Peyer's patch (tissue), 4 donors: Measurements from ENCODE around the gene NACC2. TPM values are rescaled to one million over a fixed set of nuclear protein-coding genes. Genes with fewer than 3 reads are reported as not detected.

ENCODE experiments used
- DNase-seq, 3 donors: peaks; one replicate each; pipeline ENCODE4 v3.0.0-alpha.2; 2017 to 2019
- H3K27ac ChIP-seq, 4 donors: fragments of 200-600 bp; sonication (generic); one replicate each; pipeline ENCODE4 v1.5.1; 2016 to 2019
- H3K27me3 ChIP-seq, 2 donors: fragments of 200-600 bp; sonication (generic); one replicate each; pipeline ENCODE4 v1.5.1; 2019
- H3K36me3 ChIP-seq, 3 donors: fragments of 200-600 bp; sonication (generic); one replicate each; pipeline ENCODE4 v1.5.1; 2016 to 2019
- H3K4me1 ChIP-seq, 4 donors: fragments of 200-600 bp; sonication (generic); one replicate each; pipeline ENCODE4 v1.5.1; 2016 to 2019
- H3K4me3 ChIP-seq, 4 donors: fragments of 200-600 bp; sonication (generic); 1 replicate in 3 of 4; 2 replicates in 1 of 4; pipeline ENCODE4 v1.5.1; 2016 to 2019; ENCODE audit warnings: mild to moderate bottlenecking in 1 of 4
- H3K9me3 ChIP-seq, 4 donors: fragments of 200-600 bp; sonication (generic); one replicate each; pipeline ENCODE4 v1.5.1; 2016 to 2019; ENCODE audit warnings: mild to moderate bottlenecking in 1 of 4
- POLR2A ChIP-seq, 2 donors: fragments of 450-650 bp; IDR thresholded peaks; one replicate each; pipeline ENCODE4 v1.5.1; 2017; ENCODE audit warnings: antibody characterized with exemption in 2 of 2, mild to moderate bottlenecking in 2 of 2, moderate library complexity in 2 of 2
- total RNA-seq, 4 donors: library from RNA; depleted of rRNA; stranded (reverse); fragments of >200 nt; gene quantifications; one replicate each; pipeline ENCODE4 v1.1.0, GENCODE V29; 2016
- TF ChIP-seq, protein P1 (sequence below), 6 experiments: fragments of 450-650 bp in 4 of 6; fragments of 200-600 bp in 2 of 6; sonication (generic) in 1 of 6; IDR thresholded peaks; one replicate each; pipeline ENCODE4 v1.5.1; 2017 to 2019; ENCODE audit warnings: antibody characterized with exemption in 6 of 6, mild to moderate bottlenecking in 3 of 6, moderate library complexity in 1 of 6

Gene NACC2
- total RNA-seq, 4 donors from 2014 or later = 8.3 to 24.3 (median 23.1) TPM

DNA sequence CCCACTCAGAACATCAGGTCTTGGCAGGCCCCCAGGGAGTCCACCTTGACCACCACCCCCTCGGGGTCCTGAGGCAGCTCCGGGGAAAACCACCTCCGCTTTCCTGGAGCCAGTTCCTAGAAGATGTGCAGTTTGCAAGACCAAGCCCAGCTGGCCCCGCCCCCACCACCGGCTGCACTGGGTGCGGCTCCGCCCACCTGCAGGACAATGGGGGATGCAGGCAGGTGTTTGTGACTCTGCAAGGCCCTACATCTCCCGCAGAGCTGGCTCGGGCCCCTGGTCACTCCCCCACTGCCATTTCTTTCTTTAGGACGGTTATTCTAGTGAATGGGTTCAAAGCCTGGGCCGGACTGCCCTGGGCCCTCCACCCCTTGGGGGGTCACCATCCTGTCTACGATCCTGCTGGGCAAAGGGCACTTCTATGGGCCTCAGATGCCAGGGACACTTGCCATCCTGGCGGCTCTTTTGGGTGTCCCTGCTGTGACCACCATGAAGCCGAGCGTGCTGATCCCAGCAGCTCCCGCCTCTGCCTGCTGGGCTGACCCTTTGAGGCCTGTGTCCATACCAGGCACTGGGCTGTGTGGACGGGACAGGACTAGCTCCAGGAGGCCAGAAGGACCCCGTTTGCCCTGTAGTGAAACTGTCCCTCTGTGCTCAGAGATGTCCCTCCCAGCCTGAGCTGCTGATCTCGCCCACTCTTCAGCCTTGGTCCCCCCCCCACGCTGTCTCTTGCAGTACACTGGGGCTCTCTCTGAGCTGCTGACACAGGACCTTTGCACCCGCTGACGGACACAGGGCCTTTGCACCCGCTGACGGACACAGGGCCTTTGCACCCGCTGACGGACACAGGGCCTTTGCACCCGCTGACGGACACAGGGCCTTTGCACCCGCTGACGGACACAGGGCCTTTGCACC is 5.9 kb upstream of the NACC2 start:
- H3K9me3 ChIP-seq = no peaks in the 10 kb centered on the region
- no peak for DNase-seq
- H3K4me1 ChIP-seq = peaks cover 0 to 34% (median 2%) of the 10 kb centered on the region in 4 donors
- TF ChIP-seq POLR2A (IDR thresholded peaks at IDR 0.05) = no peak
- TF ChIP-seq, protein P1, sequence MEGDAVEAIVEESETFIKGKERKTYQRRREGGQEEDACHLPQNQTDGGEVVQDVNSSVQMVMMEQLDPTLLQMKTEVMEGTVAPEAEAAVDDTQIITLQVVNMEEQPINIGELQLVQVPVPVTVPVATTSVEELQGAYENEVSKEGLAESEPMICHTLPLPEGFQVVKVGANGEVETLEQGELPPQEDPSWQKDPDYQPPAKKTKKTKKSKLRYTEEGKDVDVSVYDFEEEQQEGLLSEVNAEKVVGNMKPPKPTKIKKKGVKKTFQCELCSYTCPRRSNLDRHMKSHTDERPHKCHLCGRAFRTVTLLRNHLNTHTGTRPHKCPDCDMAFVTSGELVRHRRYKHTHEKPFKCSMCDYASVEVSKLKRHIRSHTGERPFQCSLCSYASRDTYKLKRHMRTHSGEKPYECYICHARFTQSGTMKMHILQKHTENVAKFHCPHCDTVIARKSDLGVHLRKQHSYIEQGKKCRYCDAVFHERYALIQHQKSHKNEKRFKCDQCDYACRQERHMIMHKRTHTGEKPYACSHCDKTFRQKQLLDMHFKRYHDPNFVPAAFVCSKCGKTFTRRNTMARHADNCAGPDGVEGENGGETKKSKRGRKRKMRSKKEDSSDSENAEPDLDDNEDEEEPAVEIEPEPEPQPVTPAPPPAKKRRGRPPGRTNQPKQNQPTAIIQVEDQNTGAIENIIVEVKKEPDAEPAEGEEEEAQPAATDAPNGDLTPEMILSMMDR (IDR thresholded peaks at IDR 0.05) = no peak
- no peaks in the 10 kb centered on the region for H3K27me3 ChIP-seq
- no peak overlapping the region for H3K27ac ChIP-seq
- H3K36me3 ChIP-seq = no peaks in the 10 kb centered on the region
- H3K4me3 ChIP-seq = no peak overlapping the region

DNA sequence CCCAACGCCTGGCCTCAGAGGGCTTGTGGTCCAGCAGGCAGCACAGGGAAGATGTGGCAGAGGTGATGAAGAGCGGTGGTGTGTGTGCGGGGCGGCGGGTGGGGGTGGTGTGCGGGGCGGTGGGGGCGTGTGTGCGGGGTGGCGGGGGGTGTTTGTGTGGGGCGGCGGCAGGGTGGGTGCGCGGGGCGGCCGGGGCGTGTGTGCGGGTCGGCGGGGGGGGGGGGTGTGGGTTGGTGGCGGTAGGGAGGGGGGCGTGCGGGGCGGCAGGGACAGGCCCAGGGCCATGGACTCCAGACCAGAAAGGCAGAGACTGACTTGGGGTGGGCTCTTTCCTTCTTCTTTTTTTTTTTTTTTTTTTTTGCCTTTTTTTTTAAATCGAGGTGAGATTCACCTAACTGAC is 4.5 kb upstream of the NACC2 start:
- Histone ChIP-seq H3K9me3 (no peaks in the 10 kb centered on the region), H3K27me3 (no peaks in the 10 kb centered on the region), H3K36me3 (no peaks in the 10 kb centered on the region), H3K4me3 (no peak overlapping the region), H3K27ac (no peak overlapping the region), H3K4me1 (peaks cover 0 to 24% (median 0%) of the 10 kb centered on the region in 4 donors)
- DNase-seq = no peak
- TF ChIP-seq, protein P1 (IDR thresholded peaks at IDR 0.05) = no peak
- TF ChIP-seq POLR2A (IDR thresholded peaks at IDR 0.05) = no peak

DNA sequence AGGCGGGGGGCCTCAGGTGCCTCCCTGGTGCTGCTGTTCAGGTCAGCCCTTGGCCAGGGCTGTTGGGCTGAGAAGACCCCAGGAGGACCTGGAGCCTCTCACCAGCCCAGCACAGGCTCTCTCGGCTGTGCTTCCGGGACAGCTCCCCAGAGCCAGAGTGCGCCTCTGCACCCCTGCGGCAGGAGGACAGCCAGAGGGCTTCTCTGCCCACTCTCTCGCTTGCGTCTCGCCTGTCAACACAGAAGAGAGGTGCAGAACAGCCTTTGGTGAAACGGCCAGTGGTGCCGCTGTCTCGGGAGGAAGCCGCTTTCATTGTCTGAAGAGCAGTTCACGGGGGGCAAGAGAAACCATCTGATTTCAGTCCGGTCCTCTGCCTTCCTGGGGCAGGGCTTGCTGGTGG is 3.8 kb upstream of the NACC2 start:
- TF ChIP-seq, protein P1 (IDR thresholded peaks at IDR 0.05) = no peak
- TF ChIP-seq POLR2A (IDR thresholded peaks at IDR 0.05) = no peak
- no peaks in the 10 kb centered on the region for H3K36me3 ChIP-seq
- no peak for DNase-seq
- H3K4me3 ChIP-seq = no peak overlapping the region
- no peaks in the 10 kb centered on the region for H3K27me3 ChIP-seq
- no peak overlapping the region for H3K27ac ChIP-seq
- H3K4me1 ChIP-seq = peaks cover 0 to 19% (median under 1%) of the 10 kb centered on the region in 4 donors
- H3K9me3 ChIP-seq = no peaks in the 10 kb centered on the region

DNA sequence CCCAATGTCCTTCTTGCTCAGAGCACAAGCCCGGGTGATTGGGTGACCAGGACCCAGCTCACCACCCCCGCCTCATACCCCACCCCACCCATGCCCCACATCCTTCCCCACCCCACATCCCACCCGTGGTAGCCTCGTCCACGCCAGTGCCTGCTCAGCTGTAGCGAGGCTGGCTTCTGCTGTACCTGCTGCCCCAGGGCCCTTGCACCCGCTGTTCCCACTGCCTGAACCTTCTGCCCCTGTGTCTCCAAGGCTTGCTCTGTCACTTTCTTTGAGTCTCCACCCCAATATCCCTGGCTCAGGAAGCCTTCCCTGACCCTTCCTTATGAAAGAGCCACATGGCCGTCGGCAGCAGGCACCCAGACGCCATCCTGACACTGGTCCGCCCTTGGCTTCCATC is 3.1 kb upstream of the NACC2 start:
- H3K36me3 ChIP-seq = no peaks in the 10 kb centered on the region
- H3K4me3 ChIP-seq = no peak overlapping the region
- DNase-seq = no peak
- no peak for TF ChIP-seq POLR2A (IDR thresholded peaks at IDR 0.05)
- TF ChIP-seq, protein P1 (IDR thresholded peaks at IDR 0.05) = no peak
- H3K27ac ChIP-seq = no peak overlapping the region
- no peaks in the 10 kb centered on the region for H3K27me3 ChIP-seq
- H3K4me1 ChIP-seq = peaks cover 0 to 24% (median 2%) of the 10 kb centered on the region in 4 donors
- H3K9me3 ChIP-seq = no peaks in the 10 kb centered on the region

DNA sequence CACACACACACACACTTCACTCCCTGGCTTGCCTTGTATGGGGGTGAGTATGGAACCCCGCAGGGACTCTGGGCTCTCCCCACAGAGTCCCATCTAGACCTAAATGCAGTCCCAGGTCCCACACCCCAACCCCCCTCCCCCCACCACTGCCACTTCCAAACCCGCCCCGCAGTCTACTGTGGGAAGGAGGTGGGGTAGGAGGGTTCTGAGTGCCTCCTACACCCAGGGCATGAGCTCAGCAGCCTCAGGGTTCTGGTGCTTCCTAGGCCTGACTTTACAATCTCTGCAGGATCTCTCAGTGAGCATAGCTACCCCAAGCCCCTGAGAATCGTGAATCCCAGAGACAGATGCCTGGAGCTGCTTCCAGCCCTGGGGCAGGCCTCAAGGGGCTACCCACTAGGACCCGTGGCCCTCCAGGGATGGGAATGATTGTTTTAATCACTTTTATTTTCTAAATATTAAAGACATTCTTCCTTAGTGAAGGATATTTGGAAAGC is 1.5 kb upstream of the NACC2 start:
- no peak for DNase-seq
- Histone ChIP-seq H3K36me3 (peaks cover 0 to 5% (median 0%) of the 10 kb centered on the region in 3 donors), H3K27me3 (no peaks in the 10 kb centered on the region), H3K4me1 (peaks cover 0 to 40% (median 2%) of the 10 kb centered on the region in 4 donors), H3K27ac (no peak overlapping the region), H3K9me3 (no peaks in the 10 kb centered on the region), H3K4me3 (no peak overlapping the region)
- TF ChIP-seq POLR2A (IDR thresholded peaks at IDR 0.05) = no peak
- TF ChIP-seq, protein P1 (IDR thresholded peaks at IDR 0.05) = no peak
